ENCODE measurements around the gene TOP2A.

Gene TOP2A

GRCh38 chr17:40417609-40418427 is at the start of gene TOP2A:
TSS of gene TOP2A (minus strand) at chr17:40417896. CDS start at chr17:40417791, 105 bp downstream.
- TF ChIP-seq POLR2AphosphoS5 (IDR thresholded peaks at IDR 0.05; ENCODE audit: borderline replicate concordance, low read depth, low read length), result peak; percentile 89
- TF ChIP-seq EZH2 (IDR thresholded peaks at IDR 0.05), result no peak
- H3K27ac ChIP-seq, result peak within 1 kb of the TSS; percentile 93
- peak; percentile 100 for DNase-seq (ENCODE audit: low read depth, low spot score)
- peaks cover 39% of the 10 kb centered on the region for H3K36me3 ChIP-seq (ENCODE audit: insufficient read depth, low read length)
- H3K9me3 ChIP-seq (ENCODE audit: low read depth, low read length), result no peaks in the 10 kb centered on the region
- peak within 1 kb of the TSS; percentile 88 for H3K4me3 ChIP-seq
- H3K9ac ChIP-seq (ENCODE audit: insufficient read length), result peak within 1 kb of the TSS; percentile 93

GRCh38 chr17:40467281-40467867 is 49.7 kb upstream of the TOP2A start:
- no peaks in the 10 kb centered on the region for H3K36me3 ChIP-seq (ENCODE audit: insufficient read depth, low read length)
- H3K9me3 ChIP-seq (ENCODE audit: low read depth, low read length), result no peaks in the 10 kb centered on the region
- TF ChIP-seq FOXP2 (optimal IDR thresholded peaks at IDR 0.05; ENCODE audit: control extremely low read depth, extremely low read length, insufficient read depth) (no peak), POLR2AphosphoS5 (IDR thresholded peaks at IDR 0.05; ENCODE audit: borderline replicate concordance, low read depth, low read length) (no peak), EZH2 (IDR thresholded peaks at IDR 0.05) (no peak)
- H3K27ac ChIP-seq, result no peak overlapping the region
- no peak overlapping the region for H3K4me3 ChIP-seq
- no peak overlapping the region for H3K9ac ChIP-seq (ENCODE audit: insufficient read length)
- DNase-seq (ENCODE audit: low read depth, low spot score), result no peak

GRCh38 chr17:40466298-40466971 is 48.7 kb upstream of the TOP2A start:
- no peak for DNase-seq (ENCODE audit: low read depth, low spot score)
- H3K36me3 ChIP-seq (ENCODE audit: insufficient read depth, low read length), result no peaks in the 10 kb centered on the region
- no peak overlapping the region for H3K9ac ChIP-seq (ENCODE audit: insufficient read length)
- H3K4me3 ChIP-seq, result no peak overlapping the region
- no peak overlapping the region for H3K27ac ChIP-seq
- TF ChIP-seq EZH2 (IDR thresholded peaks at IDR 0.05) (no peak), POLR2AphosphoS5 (IDR thresholded peaks at IDR 0.05; ENCODE audit: borderline replicate concordance, low read depth, low read length) (no peak)
- no peaks in the 10 kb centered on the region for H3K9me3 ChIP-seq (ENCODE audit: low read depth, low read length)

- no peak overlapping the region for H3K27ac ChIP-seq
- no peaks in the 10 kb centered on the region for H3K9me3 ChIP-seq (ENCODE audit: low read depth, low read length)
- TF ChIP-seq EZH2 (IDR thresholded peaks at IDR 0.05), result no peak
- no peak overlapping the region for H3K9ac ChIP-seq (ENCODE audit: insufficient read length)
- no peak for DNase-seq (ENCODE audit: low read depth, low spot score)
- H3K36me3 ChIP-seq (ENCODE audit: insufficient read depth, low read length), result no peaks in the 10 kb centered on the region
- H3K4me3 ChIP-seq, result no peak overlapping the region
Observed at GRCh38 chr17:40464392-40464855, 46.7 kb upstream of the TOP2A start.

GRCh38 chr17:40463122-40463550 is 45.4 kb upstream of the TOP2A start:
- H3K9me3 ChIP-seq (ENCODE audit: low read depth, low read length), result no peaks in the 10 kb centered on the region
- peak overlapping the region; percentile 27; the same call in 1 of the 2 replicates for H3K27ac ChIP-seq
- no peak for TF ChIP-seq FOXP2 (optimal IDR thresholded peaks at IDR 0.05; ENCODE audit: control extremely low read depth, extremely low read length, insufficient read depth)
- no peak for TF ChIP-seq POLR2AphosphoS5 (IDR thresholded peaks at IDR 0.05; ENCODE audit: borderline replicate concordance, low read depth, low read length)
- no peak for TF ChIP-seq EZH2 (IDR thresholded peaks at IDR 0.05)
- no peaks in the 10 kb centered on the region for H3K36me3 ChIP-seq (ENCODE audit: insufficient read depth, low read length)
- DNase-seq (ENCODE audit: low read depth, low spot score), result no peak
- no peak overlapping the region for H3K4me3 ChIP-seq
- H3K9ac ChIP-seq (ENCODE audit: insufficient read length), result peak overlapping the region; percentile 2

- H3K4me3 ChIP-seq, result no peak overlapping the region
- peak overlapping the region; percentile 2 for H3K9ac ChIP-seq (ENCODE audit: insufficient read length)
- H3K9me3 ChIP-seq (ENCODE audit: low read depth, low read length), result no peaks in the 10 kb centered on the region
- H3K27ac ChIP-seq, result peak overlapping the region; percentile 27; the same call in 1 of the 2 replicates
- no peak for TF ChIP-seq POLR2AphosphoS5 (IDR thresholded peaks at IDR 0.05; ENCODE audit: borderline replicate concordance, low read depth, low read length)
- no peak for TF ChIP-seq FOXP2 (optimal IDR thresholded peaks at IDR 0.05; ENCODE audit: control extremely low read depth, extremely low read length, insufficient read depth)
- TF ChIP-seq EZH2 (IDR thresholded peaks at IDR 0.05), result no peak
- no peak for DNase-seq (ENCODE audit: low read depth, low spot score)
- 0 out of 2 replicates have a peak, but pooled peaks cover 2% of the 10 kb centered on the region for H3K36me3 ChIP-seq (ENCODE audit: insufficient read depth, low read length)
Observed at GRCh38 chr17:40462343-40463121, 44.8 kb upstream of the TOP2A start.

- Histone ChIP-seq H3K27ac (peak overlapping the region; percentile 66), H3K9ac (ENCODE audit: insufficient read length) (peak overlapping the region; percentile 41), H3K36me3 (ENCODE audit: insufficient read depth, low read length) (peaks cover 7% of the 10 kb centered on the region), H3K4me3 (0 out of 2 replicates have a peak overlapping the region, but pooled peaks have one; percentile 9), H3K9me3 (ENCODE audit: low read depth, low read length) (no peaks in the 10 kb centered on the region)
- TF ChIP-seq POLR2AphosphoS5 (IDR thresholded peaks at IDR 0.05; ENCODE audit: borderline replicate concordance, low read depth, low read length), result no peak
- TF ChIP-seq FOXP2 (optimal IDR thresholded peaks at IDR 0.05; ENCODE audit: control extremely low read depth, extremely low read length, insufficient read depth), result peak; percentile 36
- no peak for DNase-seq (ENCODE audit: low read depth, low spot score)
Observed at GRCh38 chr17:40461732-40462342, 44.1 kb upstream of the TOP2A start.
